ENCODE data around the gene THSD1.
"Not testable (repeated sequence)": the region's sequence is repeated elsewhere in the genome, so short reads cannot be mapped to it uniquely, and the experiment has no call there.

The THSD1 gene

DNA sequence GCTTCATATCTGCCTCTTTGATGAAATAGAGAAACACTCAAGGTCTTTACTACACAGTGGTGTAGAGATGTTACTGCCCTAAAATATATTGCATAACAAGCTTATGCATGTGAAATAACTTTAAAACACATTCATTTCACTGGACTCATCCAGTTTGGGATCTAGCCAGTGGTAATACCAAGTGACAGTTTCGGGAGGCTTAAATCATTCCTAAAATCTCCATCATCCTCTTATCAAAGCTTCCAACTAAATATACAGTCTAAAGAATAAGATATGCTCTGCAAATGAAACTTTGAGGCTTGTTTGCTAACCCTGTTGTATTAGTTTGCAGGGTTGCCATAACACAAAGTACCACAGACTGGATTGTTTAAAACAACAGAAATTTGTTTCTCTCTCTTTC, 52.8 kb downstream of the THSD1 start:
- no peak for DNase-seq

GRCh38 chr13:52348983-52349780, 56.8 kb downstream of the THSD1 start:
- DNase-seq = no peak

DNA sequence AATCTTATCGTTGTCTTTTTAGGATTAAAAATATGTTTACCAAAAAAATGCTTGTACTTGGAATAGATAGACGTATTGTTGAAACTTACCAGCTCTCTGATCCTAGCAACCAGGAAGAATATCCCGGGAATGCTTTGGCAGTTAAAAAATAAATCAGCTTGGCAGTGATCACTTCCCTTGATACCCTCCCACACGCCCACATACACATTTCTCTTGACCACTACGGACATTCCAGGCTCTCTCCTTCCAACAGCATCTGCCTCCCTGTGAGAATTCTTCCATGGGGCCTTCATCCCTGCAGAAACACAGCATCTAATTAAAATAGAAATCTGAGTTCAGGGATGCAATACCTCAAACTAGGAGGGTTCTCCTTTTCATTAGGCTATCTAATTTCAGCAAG, 57.9 kb downstream of the THSD1 start:
- no peak for DNase-seq

- no peak for DNase-seq
These were observed 60.2 kb downstream of the THSD1 start for GRCh38 chr13:52345631-52346251.

DNA sequence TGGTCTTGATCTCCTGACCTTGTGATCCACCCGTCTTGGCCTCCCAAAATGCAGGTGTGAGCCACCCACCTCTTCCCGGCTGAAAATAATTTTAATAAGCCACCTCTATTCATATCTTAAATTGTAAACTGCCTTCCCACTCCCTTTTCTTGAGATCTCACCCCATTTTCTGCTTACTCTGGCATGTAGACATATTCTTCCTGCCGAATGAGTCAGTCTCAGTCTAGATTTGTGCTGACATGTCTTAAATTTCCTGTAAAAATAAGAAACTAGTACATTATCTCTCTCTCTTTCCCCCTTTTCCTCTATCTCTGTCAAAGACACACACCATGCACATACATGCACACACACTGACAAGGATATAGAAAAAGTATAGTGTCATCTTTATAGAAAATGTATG, 60.9 kb downstream of the THSD1 start:
- no peak for DNase-seq

- DNase-seq = no peak
These were observed 61.9 kb downstream of the THSD1 start for GRCh38 chr13:52344108-52344507.

GRCh38 chr13:52342203-52342602, 63.8 kb downstream of the THSD1 start:
- DNase-seq = not testable (repeated sequence)

- not testable (repeated sequence) for DNase-seq
These were observed 68.0 kb downstream of the THSD1 start for GRCh38 chr13:52337828-52338455.

DNA sequence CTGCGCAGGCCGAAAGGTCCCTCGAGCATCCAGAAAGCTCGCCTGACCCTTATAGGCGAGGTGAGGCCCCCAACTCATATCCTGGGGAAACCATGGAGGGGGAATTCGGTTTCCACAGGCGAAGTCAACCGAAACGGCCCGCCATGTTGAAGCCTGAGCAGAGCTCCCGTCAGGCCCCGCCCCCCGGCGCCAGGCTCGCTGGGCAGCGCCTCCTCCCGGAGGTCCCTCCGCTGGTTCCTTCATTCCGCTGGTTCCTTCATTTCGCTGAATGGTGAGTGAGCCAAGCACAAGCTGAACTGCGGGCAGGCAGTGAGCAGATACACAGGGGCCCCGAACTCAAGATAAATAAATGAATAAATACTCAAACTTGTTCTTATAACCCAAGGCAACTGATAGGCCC, 71.9 kb downstream of the THSD1 start:
- not testable (repeated sequence) for DNase-seq

DNA sequence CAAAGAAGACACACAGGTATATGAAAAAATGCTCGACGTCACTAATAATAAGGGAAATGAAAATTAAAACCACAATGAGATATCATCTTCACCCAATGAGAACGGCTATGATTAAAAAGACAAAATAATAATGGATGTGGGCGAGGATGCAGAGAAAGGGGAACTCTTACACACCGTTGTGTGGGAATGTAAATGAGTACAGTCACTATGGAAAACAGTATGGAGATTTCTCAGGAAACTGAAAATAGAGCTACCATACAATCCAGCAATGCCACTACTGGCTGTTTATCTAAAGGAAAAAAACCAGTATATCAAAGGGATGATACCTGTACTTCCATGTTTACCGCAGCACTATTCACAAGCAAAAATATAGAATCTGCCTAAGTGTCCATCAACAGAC, 74.1 kb downstream of the THSD1 start:
- DNase-seq = not testable (repeated sequence)

Measured in KG1 (cell line).